Trophoblast cell (in vitro differentiated cells and primary cell): ENCODE data around the gene AGAP1.

Experiments used
- DNase-seq, 2 donors: peaks; one replicate each; pipeline ENCODE4 v3.0.0-alpha.2; 2016
- H2AFZ ChIP-seq: 2 replicates; pipeline ENCODE4 v1.6.1; 2013; ENCODE audit warnings: low read length, moderate library complexity, mild to moderate bottlenecking; ENCODE audit not compliant: insufficient read depth, poor library complexity
- H2AK5ac ChIP-seq: 2 replicates; pipeline ENCODE4 v1.6.1; 2013; ENCODE audit warnings: mild to moderate bottlenecking, low read length
- H2BK120ac ChIP-seq: 2 replicates; pipeline ENCODE4 v1.6.1; 2013; ENCODE audit warnings: low read length, mild to moderate bottlenecking, moderate library complexity; ENCODE audit not compliant: insufficient read depth, poor library complexity
- H2BK12ac ChIP-seq: 2 replicates; pipeline ENCODE4 v1.6.1; 2013; ENCODE audit warnings: mild to moderate bottlenecking, low read length, moderate library complexity
- H2BK5ac ChIP-seq: 2 replicates; pipeline ENCODE4 v1.6.1; 2013; ENCODE audit warnings: low read length, low read depth, moderate library complexity, mild to moderate bottlenecking; ENCODE audit not compliant: poor library complexity
- H3K14ac ChIP-seq: 2 replicates; pipeline ENCODE4 v1.6.1; 2013; ENCODE audit warnings: mild to moderate bottlenecking, low read length
- H3K18ac ChIP-seq: 2 replicates; pipeline ENCODE4 v1.6.1; 2013; ENCODE audit warnings: mild to moderate bottlenecking, low read length
- H3K23ac ChIP-seq: 2 replicates; pipeline ENCODE4 v1.6.1; 2013; ENCODE audit warnings: low read length
- H3K27ac ChIP-seq: 2 replicates; pipeline ENCODE4 v1.5.1; 2013; ENCODE audit warnings: low read depth, mild to moderate bottlenecking, inconsistent platforms, low read length, moderate library complexity
- H3K27me3 ChIP-seq: 2 replicates; pipeline ENCODE4 v1.6.1; 2013; ENCODE audit warnings: inconsistent platforms, mild to moderate bottlenecking, low read length, moderate library complexity; ENCODE audit not compliant: insufficient read depth
- H3K36me3 ChIP-seq, 2 experiments: 1 replicate in 1 of 2; 2 replicates in 1 of 2; pipeline ENCODE4 v1.6.1; 2013; ENCODE audit warnings: low read length in 2 of 2, mild to moderate bottlenecking in 2 of 2, moderate library complexity in 1 of 2; ENCODE audit not compliant: insufficient read depth in 2 of 2, control insufficient read depth in 1 of 2
- H3K4ac ChIP-seq: 2 replicates; pipeline ENCODE4 v1.6.1; 2013; ENCODE audit warnings: low read depth, mild to moderate bottlenecking, low read length, moderate library complexity
- H3K4me1 ChIP-seq, 2 experiments: 1 replicate in 1 of 2; 2 replicates in 1 of 2; pipeline ENCODE4 v1.6.1; 2013; ENCODE audit warnings: low read length in 2 of 2, mild to moderate bottlenecking in 2 of 2, moderate library complexity in 1 of 2; ENCODE audit not compliant: insufficient read depth in 2 of 2, control insufficient read depth in 1 of 2
- H3K4me2 ChIP-seq: 2 replicates; pipeline ENCODE4 v1.6.1; 2013; ENCODE audit warnings: inconsistent platforms, mild to moderate bottlenecking, low read length, moderate library complexity
- H3K4me3 ChIP-seq: 2 replicates; pipeline ENCODE4 v1.5.1; 2013; ENCODE audit warnings: mild to moderate bottlenecking, low read depth, low read length, inconsistent platforms
- H3K79me1 ChIP-seq: one replicate; pipeline ENCODE4 v1.6.1; 2013; ENCODE audit warnings: low read length
- H3K79me2 ChIP-seq: 2 replicates; pipeline ENCODE4 v1.6.1; 2013; ENCODE audit warnings: low read length, mild to moderate bottlenecking; ENCODE audit not compliant: control insufficient read depth, insufficient read depth, poor library complexity
- H3K9ac ChIP-seq: 2 replicates; pipeline ENCODE4 v1.6.1; 2013; ENCODE audit warnings: mild to moderate bottlenecking, low read length
- H3K9me3 ChIP-seq: 2 replicates; pipeline ENCODE4 v1.6.1; 2013; ENCODE audit warnings: low read depth, mild to moderate bottlenecking, control low read depth, inconsistent platforms, low read length; ENCODE audit not compliant: insufficient read depth
- H4K12ac ChIP-seq: 2 replicates; pipeline ENCODE4 v1.6.1; 2013; ENCODE audit warnings: low read depth, mild to moderate bottlenecking, low read length, moderate library complexity
- H4K8ac ChIP-seq: 2 replicates; pipeline ENCODE4 v1.6.1; 2013; ENCODE audit warnings: low read depth, mild to moderate bottlenecking, low read length, moderate library complexity
- H4K91ac ChIP-seq: one replicate; pipeline ENCODE4 v1.6.1; 2013; ENCODE audit warnings: low read depth, mild to moderate bottlenecking, low read length, moderate library complexity
- WGBS: extraction: QIAGEN DNeasy Blood & Tissue Kit; methylation state at CpG from one replicate; pipeline ENCODE4 v1.1.7; 2013; ENCODE audit warnings: missing lambda C conversion rate; ENCODE audit not compliant: insufficient read length, insufficient coverage; ENCODE audit errors: extremely low coverage; 5-methylcytosine and 5-hydroxymethylcytosine counted together

AGAP1 gene

GRCh38 chr2:235460548-235461047, 33.2 kb upstream of the AGAP1 start:
- no CpG with 5 or more reads among the region's 8 CpGs for WGBS
- Histone ChIP-seq H2BK5ac (no peak overlapping the region), H3K4me2 (no peak overlapping the region), H3K9me3 (no peaks in the 10 kb centered on the region), H4K8ac (no peak overlapping the region), H3K14ac (no peak overlapping the region), H2BK12ac (no peak overlapping the region), H2BK120ac (no peak overlapping the region), H2AFZ (no peak overlapping the region), H3K27ac (no peak overlapping the region), H3K27me3 (no peaks in the 10 kb centered on the region), H3K23ac (no peak overlapping the region), H4K91ac (no peak overlapping the region), H4K12ac (no peak overlapping the region), H3K9ac (no peak overlapping the region), H3K4me3 (no peak overlapping the region), H2AK5ac (no peak overlapping the region), H3K18ac (no peak overlapping the region), H3K4ac (no peak overlapping the region), H3K36me3 (no peaks in the 10 kb centered on the region), H3K79me1 (no peaks in the 10 kb centered on the region), H3K4me1 (peaks cover 5 to 8% of the 10 kb centered on the region in 2 experiments), H3K79me2 (no peaks in the 10 kb centered on the region)
- DNase-seq: no peak

GRCh38 chr2:235461763-235462414, 32.0 kb upstream of the AGAP1 start:
- no peak for DNase-seq
- Histone ChIP-seq H4K12ac (no peak overlapping the region), H2AK5ac (no peak overlapping the region), H3K4ac (no peak overlapping the region), H3K79me2 (no peaks in the 10 kb centered on the region), H3K4me3 (no peak overlapping the region), H3K9ac (no peak overlapping the region), H3K18ac (no peak overlapping the region), H3K36me3 (no peaks in the 10 kb centered on the region), H3K4me1 (peaks cover 5 to 8% of the 10 kb centered on the region in 2 experiments), H2BK120ac (no peak overlapping the region), H4K91ac (no peak overlapping the region), H4K8ac (no peak overlapping the region), H3K27me3 (no peaks in the 10 kb centered on the region), H2BK12ac (no peak overlapping the region), H3K14ac (no peak overlapping the region), H3K79me1 (no peaks in the 10 kb centered on the region), H2BK5ac (no peak overlapping the region), H3K4me2 (no peak overlapping the region), H3K9me3 (no peaks in the 10 kb centered on the region), H2AFZ (no peak overlapping the region), H3K23ac (no peak overlapping the region), H3K27ac (no peak overlapping the region)
- no CpG with 5 or more reads among the region's 12 CpGs for WGBS

- no peak overlapping the region for H2BK12ac ChIP-seq
- no peak overlapping the region for H3K4me2 ChIP-seq
- H4K91ac ChIP-seq: no peak overlapping the region
- H3K23ac ChIP-seq: no peak overlapping the region
- no peak overlapping the region for H2BK5ac ChIP-seq
- H3K36me3 ChIP-seq: no peaks in the 10 kb centered on the region
- DNase-seq: no peak
- H2BK120ac ChIP-seq: no peak overlapping the region
- no CpG with 5 or more reads among the region's 4 CpGs for WGBS
- no peak overlapping the region for H3K14ac ChIP-seq
- no peak overlapping the region for H3K18ac ChIP-seq
- no peak overlapping the region for H2AK5ac ChIP-seq
- no peaks in the 10 kb centered on the region for H3K79me2 ChIP-seq
- no peak overlapping the region for H3K9ac ChIP-seq
- H4K12ac ChIP-seq: no peak overlapping the region
- no peaks in the 10 kb centered on the region for H3K9me3 ChIP-seq
- H3K4ac ChIP-seq: no peak overlapping the region
- no peak overlapping the region for H3K4me3 ChIP-seq
- no peaks in the 10 kb centered on the region for H3K79me1 ChIP-seq
- no peak overlapping the region for H4K8ac ChIP-seq
- no peak overlapping the region for H2AFZ ChIP-seq
- no peaks in the 10 kb centered on the region for H3K27me3 ChIP-seq
- H3K27ac ChIP-seq: no peak overlapping the region
- H3K4me1 ChIP-seq: peaks cover 5 to 8% of the 10 kb centered on the region in 2 experiments
These were observed 31.4 kb upstream of the AGAP1 start for GRCh38 chr2:235462415-235462790.

DNA sequence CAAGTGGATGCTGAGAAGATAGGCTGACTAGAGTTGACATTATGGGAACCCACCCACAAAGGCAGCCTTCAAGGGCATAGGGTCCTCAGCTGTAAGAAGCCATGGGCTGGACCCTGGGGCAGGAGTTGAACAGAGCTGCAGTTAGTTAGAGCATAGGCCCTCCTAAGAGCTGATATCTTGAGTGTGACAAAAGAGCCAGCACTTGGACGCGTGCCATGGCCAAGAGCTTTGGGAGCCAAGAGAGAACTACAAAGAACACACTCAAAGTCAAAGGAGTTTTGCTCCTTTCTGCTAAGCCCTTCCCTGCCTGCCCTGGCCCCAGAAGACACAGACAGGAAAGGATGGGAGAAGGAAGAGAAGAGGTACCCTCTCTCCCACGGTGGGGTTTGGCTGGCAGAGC, 29.9 kb upstream of the AGAP1 start:
- no CpG with 5 or more reads among the region's 3 CpGs for WGBS
- no peaks in the 10 kb centered on the region for H3K36me3 ChIP-seq

More for the DNA sequence above, 29.9 kb upstream of the AGAP1 start:
- Histone ChIP-seq H3K27me3 (no peaks in the 10 kb centered on the region), H2BK12ac (no peak overlapping the region), H4K12ac (no peak overlapping the region), H3K79me1 (no peaks in the 10 kb centered on the region), H3K14ac (no peak overlapping the region), H3K27ac (no peak overlapping the region), H3K79me2 (no peaks in the 10 kb centered on the region), H4K8ac (no peak overlapping the region), H3K9ac (no peak overlapping the region), H3K9me3 (no peaks in the 10 kb centered on the region), H2BK5ac (no peak overlapping the region), H2AK5ac (no peak overlapping the region), H2AFZ (no peak overlapping the region), H3K4me3 (no peak overlapping the region), H3K18ac (no peak overlapping the region), H2BK120ac (no peak overlapping the region), H3K4ac (no peak overlapping the region), H3K23ac (no peak overlapping the region), H4K91ac (no peak overlapping the region), H3K4me2 (no peak overlapping the region), H3K4me1 (peaks cover 0 to 4% of the 10 kb centered on the region in 2 experiments)
- no peak for DNase-seq
